Peyer's patch (tissue), 4 donors: ENCODE results near the gene PPFIA1.

ENCODE experiments used
- CTCF ChIP-seq, 6 experiments: fragments of 450-650 bp in 4 of 6; fragments of 200-600 bp in 2 of 6; sonication (generic) in 1 of 6; IDR thresholded peaks; one replicate each; pipeline ENCODE4 v1.5.1; 2017 to 2019; ENCODE audit warnings: antibody characterized with exemption in 6 of 6, mild to moderate bottlenecking in 3 of 6, moderate library complexity in 1 of 6
- POLR2A ChIP-seq, 2 donors: fragments of 450-650 bp; IDR thresholded peaks; one replicate each; pipeline ENCODE4 v1.5.1; 2017; ENCODE audit warnings: antibody characterized with exemption in 2 of 2, mild to moderate bottlenecking in 2 of 2, moderate library complexity in 2 of 2

- TF ChIP-seq CTCF (IDR thresholded peaks at IDR 0.05) (no peak), POLR2A (IDR thresholded peaks at IDR 0.05) (no peak)
Measured at GRCh38 chr11:70305501-70305900, 35.0 kb downstream of the PPFIA1 start.
